Fibroblast of lung (primary cell): ENCODE data around the gene SH3GL1. TPM values are rescaled to one million over a fixed set of nuclear protein-coding genes. Genes with fewer than 3 reads are reported as not detected.
A peak's percentile ranks its signal among the peaks of the same experiment; 100 is the strongest.

ENCODE experiments used
- DNase-seq, 2 donors: peaks; one replicate each; pipeline versions ENCODE4 v3.0.0 to v3.0.0-alpha.2; 2010; ENCODE audit warnings: low read depth in 2 of 2
- H2AFZ ChIP-seq: 2 replicates; pipeline ENCODE4 v1.5.1; 2012; ENCODE audit warnings: low read length, control low read depth, inconsistent platforms
- H3K27ac ChIP-seq: 2 replicates; pipeline ENCODE4 v1.5.1; 2011; ENCODE audit warnings: low read length, control low read depth; ENCODE audit not compliant: insufficient read depth
- H3K27me3 ChIP-seq: 2 replicates; pipeline ENCODE4 v1.5.1; 2011; ENCODE audit warnings: mild to moderate bottlenecking, low read length; ENCODE audit not compliant: control insufficient read depth, insufficient read depth
- H3K36me3 ChIP-seq: 2 replicates; pipeline ENCODE4 v1.5.1; 2011; ENCODE audit warnings: low read length; ENCODE audit not compliant: control insufficient read depth, insufficient read depth
- H3K4me1 ChIP-seq: 2 replicates; pipeline ENCODE4 v1.5.1; 2011; ENCODE audit warnings: low read length; ENCODE audit not compliant: control insufficient read depth, insufficient read depth; ENCODE audit errors: extremely low read depth
- H3K4me2 ChIP-seq: 2 replicates; pipeline ENCODE4 v1.5.1; 2011; ENCODE audit warnings: low read length, control low read depth; ENCODE audit not compliant: insufficient read depth; ENCODE audit errors: extremely low read depth
- H3K4me3 ChIP-seq, 4 experiments: fragments of 200-600 bp in 1 of 4; sonication (generic) in 1 of 4; replicated peaks in 1 of 4; 2 replicates each; pipeline ENCODE4 v1.5.1; 2011 to 2016; ENCODE audit warnings: low read length in 4 of 4, low read depth in 3 of 4, mild to moderate bottlenecking in 3 of 4, control low read depth in 2 of 4, inconsistent platforms in 1 of 4, mixed read lengths in 1 of 4; ENCODE audit not compliant: insufficient read depth in 1 of 4; ENCODE audit errors: control extremely low read depth in 1 of 4
- H3K79me2 ChIP-seq: 2 replicates; pipeline ENCODE4 v1.5.1; 2012; ENCODE audit warnings: mild to moderate bottlenecking, low read length, inconsistent platforms; ENCODE audit not compliant: control insufficient read depth, insufficient read depth
- H3K9ac ChIP-seq: 2 replicates; pipeline ENCODE4 v1.5.1; 2011; ENCODE audit warnings: mild to moderate bottlenecking, low read length, control low read depth; ENCODE audit not compliant: insufficient read depth
- H3K9me3 ChIP-seq: 2 replicates; pipeline ENCODE4 v1.5.1; 2012; ENCODE audit warnings: low read depth, low read length; ENCODE audit not compliant: control insufficient read depth, insufficient read depth
- H4K20me1 ChIP-seq: 2 replicates; pipeline ENCODE4 v1.5.1; 2011; ENCODE audit warnings: low read length; ENCODE audit not compliant: control insufficient read depth, insufficient read depth; ENCODE audit errors: extremely low read depth
- EZH2 ChIP-seq: IDR thresholded peaks from 2 replicates; pipeline ENCODE4 v1.5.1; 2012; ENCODE audit warnings: low read length, control low read depth, mild to moderate bottlenecking; ENCODE audit errors: missing control alignments
- polyA plus RNA-seq, 2 donors: library from polyadenylated mRNA; depleted of rRNA in 1 of 2; stranded (reverse) in 1 of 2; unstranded in 1 of 2; fragments of >200 nt; gene quantifications; 2 replicates each; pipeline ENCODE4 v1.2.1, GENCODE V29; 2011 to 2012; ENCODE audit warnings: missing spikeins in 1 of 2
- total RNA-seq: library from RNA; depleted of rRNA; stranded (reverse); fragments of >200 nt; gene quantifications from 2 replicates; pipeline ENCODE4 v1.2.1, GENCODE V29; 2014
- TF ChIP-seq, protein P1 (sequence below), 2 donors: IDR thresholded peaks in 1 of 2; conservative IDR thresholded peaks in 1 of 2; 1 replicate in 1 of 2; 2 replicates in 1 of 2; pipeline ENCODE4 v1.5.1; 2011 to 2012; ENCODE audit warnings: low read length in 2 of 2, control low read depth in 1 of 2, inconsistent platforms in 1 of 2, low read depth in 1 of 2, mild to moderate bottlenecking in 1 of 2

SH3GL1 gene
- total and polyA plus RNA-seq, 2 donors (not counting 1 experiment from before 2014, with no cell fraction given), result 23.9 to 44.9 TPM

DNA sequence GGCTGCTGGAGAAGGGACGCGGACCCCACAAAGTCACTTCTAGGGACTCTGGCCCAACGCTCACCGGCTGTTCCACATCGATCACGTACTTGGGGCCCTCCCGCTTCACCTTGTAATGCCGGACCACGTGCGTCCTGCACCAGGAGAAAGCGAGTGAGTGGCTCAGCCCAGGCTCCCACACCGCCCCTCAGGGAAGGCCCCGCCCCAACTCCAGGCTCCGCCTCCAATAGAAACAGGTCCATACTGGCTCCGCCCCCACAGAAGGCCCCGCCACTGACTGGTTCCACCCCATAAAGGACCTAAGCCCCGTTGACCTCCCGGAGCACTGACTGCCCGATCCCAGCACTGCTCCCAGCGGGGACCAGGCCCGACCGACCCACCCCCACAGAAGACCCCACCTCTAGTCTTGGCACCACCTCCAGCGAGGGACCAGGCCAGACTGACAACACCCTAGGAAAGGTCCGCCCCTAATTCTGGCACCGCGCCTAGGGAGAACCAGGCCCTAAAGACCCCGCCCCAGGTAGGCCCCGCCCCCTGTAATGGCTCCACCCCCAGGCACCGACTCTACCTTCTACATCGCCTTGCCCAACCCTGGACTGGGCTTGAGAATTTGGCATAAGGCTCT, 73.0 kb downstream of the SH3GL1 start:
- no peaks in the 10 kb centered on the region for H3K4me1 ChIP-seq
- no peak overlapping the region for H3K27ac ChIP-seq
- H2AFZ ChIP-seq, result no peak overlapping the region
- H3K4me3 ChIP-seq, result peak overlapping the region in 1 of 4 experiments; percentile 53
- peak; percentile 22 to 39 for DNase-seq
- no peaks in the 10 kb centered on the region for H3K79me2 ChIP-seq
- no peaks in the 10 kb centered on the region for H4K20me1 ChIP-seq
- H3K4me2 ChIP-seq, result no peak overlapping the region
- TF ChIP-seq EZH2, result peak; percentile 42
- TF ChIP-seq, protein P1, sequence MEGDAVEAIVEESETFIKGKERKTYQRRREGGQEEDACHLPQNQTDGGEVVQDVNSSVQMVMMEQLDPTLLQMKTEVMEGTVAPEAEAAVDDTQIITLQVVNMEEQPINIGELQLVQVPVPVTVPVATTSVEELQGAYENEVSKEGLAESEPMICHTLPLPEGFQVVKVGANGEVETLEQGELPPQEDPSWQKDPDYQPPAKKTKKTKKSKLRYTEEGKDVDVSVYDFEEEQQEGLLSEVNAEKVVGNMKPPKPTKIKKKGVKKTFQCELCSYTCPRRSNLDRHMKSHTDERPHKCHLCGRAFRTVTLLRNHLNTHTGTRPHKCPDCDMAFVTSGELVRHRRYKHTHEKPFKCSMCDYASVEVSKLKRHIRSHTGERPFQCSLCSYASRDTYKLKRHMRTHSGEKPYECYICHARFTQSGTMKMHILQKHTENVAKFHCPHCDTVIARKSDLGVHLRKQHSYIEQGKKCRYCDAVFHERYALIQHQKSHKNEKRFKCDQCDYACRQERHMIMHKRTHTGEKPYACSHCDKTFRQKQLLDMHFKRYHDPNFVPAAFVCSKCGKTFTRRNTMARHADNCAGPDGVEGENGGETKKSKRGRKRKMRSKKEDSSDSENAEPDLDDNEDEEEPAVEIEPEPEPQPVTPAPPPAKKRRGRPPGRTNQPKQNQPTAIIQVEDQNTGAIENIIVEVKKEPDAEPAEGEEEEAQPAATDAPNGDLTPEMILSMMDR (conservative IDR thresholded peaks at IDR 0.05 in 1 of 2, IDR thresholded peaks at IDR 0.05 in 1 of 2; ENCODE audit: low read depth in 1 of 2, low read length in 2 of 2), result no peak
- no peaks in the 10 kb centered on the region for H3K9me3 ChIP-seq
- H3K27me3 ChIP-seq, result peaks cover 3% of the 10 kb centered on the region
- no peak overlapping the region for H3K9ac ChIP-seq
- H3K36me3 ChIP-seq, result no peaks in the 10 kb centered on the region

DNA sequence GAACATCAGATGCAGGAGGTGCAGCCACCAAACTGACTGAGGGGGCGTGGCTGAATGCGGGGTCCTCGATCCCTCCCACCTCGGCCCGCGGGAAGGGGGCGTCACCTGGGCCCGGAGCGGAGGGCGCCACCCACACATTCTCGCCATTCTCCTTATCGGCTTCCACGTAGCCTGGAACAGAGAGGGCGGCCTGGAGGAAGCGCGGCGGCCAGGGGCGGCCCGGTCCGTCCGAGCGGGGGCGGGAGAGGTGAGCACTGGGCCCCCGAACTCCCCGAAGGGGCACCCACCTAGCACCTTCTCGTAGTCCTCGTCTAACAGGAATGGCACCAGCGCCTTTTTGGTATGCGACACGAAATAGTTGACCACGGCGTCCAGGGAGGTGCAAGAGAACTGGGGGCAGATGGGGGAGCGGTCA, 73.5 kb downstream of the SH3GL1 start:
- DNase-seq, result no peak
- Histone ChIP-seq H3K27ac (no peak overlapping the region), H3K27me3 (peaks cover 3% of the 10 kb centered on the region), H4K20me1 (no peaks in the 10 kb centered on the region), H3K4me2 (no peak overlapping the region), H3K36me3 (no peaks in the 10 kb centered on the region), H3K4me3 (no peak overlapping the region), H3K9ac (no peak overlapping the region), H2AFZ (no peak overlapping the region), H3K79me2 (no peaks in the 10 kb centered on the region), H3K4me1 (no peaks in the 10 kb centered on the region), H3K9me3 (no peaks in the 10 kb centered on the region)
- TF ChIP-seq, protein P1 (conservative IDR thresholded peaks at IDR 0.05 in 1 of 2, IDR thresholded peaks at IDR 0.05 in 1 of 2; ENCODE audit: low read depth in 1 of 2, low read length in 2 of 2), result no peak
- TF ChIP-seq EZH2, result no peak

DNA sequence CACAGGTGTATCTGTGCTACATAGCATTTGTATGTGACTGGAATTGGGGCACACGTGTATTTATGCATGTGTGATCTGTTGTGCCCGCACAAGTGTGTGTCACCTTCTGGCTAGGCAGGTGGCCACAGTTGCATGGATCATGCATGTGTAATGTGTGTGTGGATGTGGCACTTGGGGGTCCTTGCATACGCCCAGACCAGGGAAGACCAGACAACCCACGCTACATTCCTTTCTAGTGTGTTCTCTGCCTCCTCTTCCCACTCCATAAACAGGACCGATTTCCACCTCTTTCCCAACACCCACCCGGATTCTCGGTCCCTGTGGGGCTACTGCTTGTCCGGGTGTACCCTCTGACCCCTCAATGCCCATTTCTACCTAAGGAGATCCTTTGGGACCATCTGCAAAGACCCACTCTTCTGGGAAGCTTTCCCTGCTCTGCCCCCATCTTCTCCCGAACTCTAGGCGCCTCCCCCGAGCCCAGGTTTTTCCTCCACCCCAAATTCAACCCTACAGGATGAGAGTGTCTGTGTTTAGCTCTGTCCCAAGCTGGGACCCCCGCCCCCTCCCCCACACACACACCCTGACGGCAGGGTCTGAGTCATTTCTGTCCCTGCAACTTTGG, 74.0 kb downstream of the SH3GL1 start:
- H3K27me3 ChIP-seq, result peaks cover 3% of the 10 kb centered on the region
- no peak overlapping the region for H3K9ac ChIP-seq
- no peaks in the 10 kb centered on the region for H3K36me3 ChIP-seq
- TF ChIP-seq, protein P1 (conservative IDR thresholded peaks at IDR 0.05 in 1 of 2, IDR thresholded peaks at IDR 0.05 in 1 of 2; ENCODE audit: low read depth in 1 of 2, low read length in 2 of 2), result no peak
- peak; percentile 61 for TF ChIP-seq EZH2
- no peaks in the 10 kb centered on the region for H3K4me1 ChIP-seq
- H3K4me3 ChIP-seq, result no peak overlapping the region
- H3K4me2 ChIP-seq, result no peak overlapping the region
- H3K27ac ChIP-seq, result no peak overlapping the region
- H4K20me1 ChIP-seq, result no peaks in the 10 kb centered on the region
- H3K9me3 ChIP-seq, result no peaks in the 10 kb centered on the region
- H3K79me2 ChIP-seq, result no peaks in the 10 kb centered on the region
- no peak overlapping the region for H2AFZ ChIP-seq
- no peak for DNase-seq
